ENCODE measurements around the gene RNF169. TPM values are rescaled to one million over a fixed set of nuclear protein-coding genes. Genes with fewer than 3 reads are reported as not detected.

Gene RNF169
- total and polyA plus RNA-seq, 8 donors: 2.1 to 28.1 (median 8.2) TPM

- Histone ChIP-seq H3K9me3 (no peaks in the 10 kb centered on the region), H3K27ac (no peak overlapping the region), H3K4me3 (no peak overlapping the region), H3K4me1 (peaks cover 7 to 47% (median 28%) of the 10 kb centered on the region in 4 donors), H3K27me3 (no peaks in the 10 kb centered on the region), H3K36me3 (peaks cover 0 to 5% (median 1%) of the 10 kb centered on the region in 4 donors)
- WGBS, 5 donors: 69 to 93% (median 90%) methylated on average over 4 of the region's 4 CpGs
- TF ChIP-seq POLR2AphosphoS5 (IDR thresholded peaks at IDR 0.05) (no peak), POLR2A (IDR thresholded peaks at IDR 0.05) (no peak), EP300 (IDR thresholded peaks at IDR 0.05) (no peak)
- TF ChIP-seq, protein P1, sequence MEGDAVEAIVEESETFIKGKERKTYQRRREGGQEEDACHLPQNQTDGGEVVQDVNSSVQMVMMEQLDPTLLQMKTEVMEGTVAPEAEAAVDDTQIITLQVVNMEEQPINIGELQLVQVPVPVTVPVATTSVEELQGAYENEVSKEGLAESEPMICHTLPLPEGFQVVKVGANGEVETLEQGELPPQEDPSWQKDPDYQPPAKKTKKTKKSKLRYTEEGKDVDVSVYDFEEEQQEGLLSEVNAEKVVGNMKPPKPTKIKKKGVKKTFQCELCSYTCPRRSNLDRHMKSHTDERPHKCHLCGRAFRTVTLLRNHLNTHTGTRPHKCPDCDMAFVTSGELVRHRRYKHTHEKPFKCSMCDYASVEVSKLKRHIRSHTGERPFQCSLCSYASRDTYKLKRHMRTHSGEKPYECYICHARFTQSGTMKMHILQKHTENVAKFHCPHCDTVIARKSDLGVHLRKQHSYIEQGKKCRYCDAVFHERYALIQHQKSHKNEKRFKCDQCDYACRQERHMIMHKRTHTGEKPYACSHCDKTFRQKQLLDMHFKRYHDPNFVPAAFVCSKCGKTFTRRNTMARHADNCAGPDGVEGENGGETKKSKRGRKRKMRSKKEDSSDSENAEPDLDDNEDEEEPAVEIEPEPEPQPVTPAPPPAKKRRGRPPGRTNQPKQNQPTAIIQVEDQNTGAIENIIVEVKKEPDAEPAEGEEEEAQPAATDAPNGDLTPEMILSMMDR (IDR thresholded peaks at IDR 0.05): no peak
- no peak for DNase-seq
- intact Hi-C loops (cut with DNase I; ENCODE audit: low total_unique reads): no loop called here
Measured at GRCh38 chr11:74784726-74785125, 36.1 kb downstream of the RNF169 start.

GRCh38 chr11:74786574-74786973 lies 37.9 kb downstream of the RNF169 start:
- Histone ChIP-seq H3K4me1 (peaks cover 7 to 33% (median 23%) of the 10 kb centered on the region in 4 donors), H3K9me3 (no peaks in the 10 kb centered on the region), H3K27ac (no peak overlapping the region), H3K27me3 (no peaks in the 10 kb centered on the region), H3K4me3 (no peak overlapping the region), H3K36me3 (peaks cover 15 to 23% (median 20%) of the 10 kb centered on the region in 4 donors)
- intact Hi-C loops (cut with DNase I; ENCODE audit: low total_unique reads): no loop called here
- TF ChIP-seq POLR2A (IDR thresholded peaks at IDR 0.05) (no peak), POLR2AphosphoS5 (IDR thresholded peaks at IDR 0.05) (no peak), EP300 (IDR thresholded peaks at IDR 0.05) (no peak)
- TF ChIP-seq, protein P1 (IDR thresholded peaks at IDR 0.05): no peak
- no peak for DNase-seq

DNA sequence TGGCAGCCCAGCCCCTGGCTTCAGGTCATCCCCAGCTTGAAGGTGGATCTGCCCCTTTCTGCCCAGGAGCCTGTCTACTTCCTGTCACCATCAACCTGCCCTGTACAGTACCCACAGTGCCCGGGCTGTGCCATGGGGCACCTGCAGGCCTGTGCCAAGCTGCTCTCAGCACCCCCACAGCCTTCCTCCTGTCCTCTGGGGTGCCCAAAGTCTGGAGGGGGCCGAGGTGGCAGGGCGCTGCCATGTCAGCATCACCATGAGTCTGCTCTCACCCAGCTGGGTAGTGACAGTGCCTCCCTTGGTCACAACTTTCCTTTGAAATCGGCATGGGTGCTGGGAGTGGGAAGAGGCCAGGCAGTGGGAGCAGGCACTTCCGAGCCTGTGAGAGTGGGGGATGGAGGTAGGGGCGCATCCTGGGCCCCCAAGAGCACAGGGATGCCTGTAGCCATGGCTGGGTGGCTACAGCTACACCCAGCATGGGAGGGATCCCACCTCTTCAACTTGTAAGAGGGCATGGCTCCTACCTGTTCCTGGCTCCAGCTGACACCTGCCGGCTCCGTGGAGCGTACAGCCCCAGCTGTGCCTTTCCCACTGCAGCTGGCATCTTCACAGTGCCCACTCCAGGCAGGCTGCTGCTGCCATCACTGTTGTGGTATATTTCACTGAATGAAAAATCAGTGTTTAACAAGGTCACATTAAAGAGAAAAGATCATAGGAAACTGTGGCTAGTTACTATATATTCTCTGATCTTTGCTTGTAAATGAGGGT lies 42.9 kb downstream of the RNF169 start:
- Histone ChIP-seq H3K9me3 (no peaks in the 10 kb centered on the region), H3K4me1 (no peaks in the 10 kb centered on the region), H3K27me3 (no peaks in the 10 kb centered on the region), H3K27ac (no peak overlapping the region), H3K4me3 (no peak overlapping the region), H3K36me3 (peaks cover 18 to 54% (median 47%) of the 10 kb centered on the region in 4 donors)
- intact Hi-C loops (cut with DNase I; ENCODE audit: low total_unique reads): no loop called here
- WGBS, 5 donors: 86 to 98% (median 89%) methylated on average over 6 to 9 of the region's 9 CpGs
- DNase-seq: peak in 1 of 2 donors; percentile 21
- TF ChIP-seq, protein P1 (IDR thresholded peaks at IDR 0.05): no peak
- no peak for TF ChIP-seq POLR2A (IDR thresholded peaks at IDR 0.05)
- TF ChIP-seq POLR2AphosphoS5 (IDR thresholded peaks at IDR 0.05): no peak
- TF ChIP-seq EP300 (IDR thresholded peaks at IDR 0.05): no peak

DNA sequence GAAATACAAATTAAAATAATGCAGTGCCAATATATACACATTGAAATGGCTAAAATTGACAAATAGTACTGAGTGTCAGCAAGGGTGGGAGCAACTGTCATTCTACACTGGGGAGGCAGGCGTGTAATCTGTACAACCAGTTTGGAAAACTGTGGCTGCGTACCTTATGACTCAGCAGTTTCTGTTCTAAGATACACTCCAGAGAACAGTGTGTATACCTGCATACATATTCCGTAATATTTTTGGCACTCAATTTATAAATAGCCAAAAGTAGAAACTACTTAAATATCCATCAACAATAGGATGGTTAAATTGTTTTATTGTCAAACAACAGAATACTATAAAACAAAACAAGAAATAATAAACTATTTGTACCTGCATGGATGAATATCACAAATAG lies 57.6 kb downstream of the RNF169 start:
- peaks cover 0 to 10% (median 2%) of the 10 kb centered on the region in 4 donors for H3K36me3 ChIP-seq
- H3K4me1 ChIP-seq: peaks cover 0 to 29% (median 9%) of the 10 kb centered on the region in 4 donors
- H3K9me3 ChIP-seq: no peaks in the 10 kb centered on the region
- intact Hi-C loops (cut with DNase I; ENCODE audit: low total_unique reads): no loop called here
- no peak for TF ChIP-seq POLR2AphosphoS5 (IDR thresholded peaks at IDR 0.05)
- TF ChIP-seq, protein P1 (IDR thresholded peaks at IDR 0.05): no peak
- TF ChIP-seq POLR2A (IDR thresholded peaks at IDR 0.05): no peak
- TF ChIP-seq EP300 (IDR thresholded peaks at IDR 0.05): no peak
- no peak for DNase-seq
- H3K27ac ChIP-seq: no peak overlapping the region
- H3K4me3 ChIP-seq: no peak overlapping the region
- no peaks in the 10 kb centered on the region for H3K27me3 ChIP-seq
- 85 to 96% (median 92%) methylated on average over 3 of the region's 3 CpGs for WGBS, 5 donors
